ENCODE results near the gene LONP2.

- no peak for TF ChIP-seq CTCF (conservative IDR thresholded peaks at IDR 0.05; ENCODE audit: low read depth in 2 of 2)
- TF ChIP-seq, protein P1, sequence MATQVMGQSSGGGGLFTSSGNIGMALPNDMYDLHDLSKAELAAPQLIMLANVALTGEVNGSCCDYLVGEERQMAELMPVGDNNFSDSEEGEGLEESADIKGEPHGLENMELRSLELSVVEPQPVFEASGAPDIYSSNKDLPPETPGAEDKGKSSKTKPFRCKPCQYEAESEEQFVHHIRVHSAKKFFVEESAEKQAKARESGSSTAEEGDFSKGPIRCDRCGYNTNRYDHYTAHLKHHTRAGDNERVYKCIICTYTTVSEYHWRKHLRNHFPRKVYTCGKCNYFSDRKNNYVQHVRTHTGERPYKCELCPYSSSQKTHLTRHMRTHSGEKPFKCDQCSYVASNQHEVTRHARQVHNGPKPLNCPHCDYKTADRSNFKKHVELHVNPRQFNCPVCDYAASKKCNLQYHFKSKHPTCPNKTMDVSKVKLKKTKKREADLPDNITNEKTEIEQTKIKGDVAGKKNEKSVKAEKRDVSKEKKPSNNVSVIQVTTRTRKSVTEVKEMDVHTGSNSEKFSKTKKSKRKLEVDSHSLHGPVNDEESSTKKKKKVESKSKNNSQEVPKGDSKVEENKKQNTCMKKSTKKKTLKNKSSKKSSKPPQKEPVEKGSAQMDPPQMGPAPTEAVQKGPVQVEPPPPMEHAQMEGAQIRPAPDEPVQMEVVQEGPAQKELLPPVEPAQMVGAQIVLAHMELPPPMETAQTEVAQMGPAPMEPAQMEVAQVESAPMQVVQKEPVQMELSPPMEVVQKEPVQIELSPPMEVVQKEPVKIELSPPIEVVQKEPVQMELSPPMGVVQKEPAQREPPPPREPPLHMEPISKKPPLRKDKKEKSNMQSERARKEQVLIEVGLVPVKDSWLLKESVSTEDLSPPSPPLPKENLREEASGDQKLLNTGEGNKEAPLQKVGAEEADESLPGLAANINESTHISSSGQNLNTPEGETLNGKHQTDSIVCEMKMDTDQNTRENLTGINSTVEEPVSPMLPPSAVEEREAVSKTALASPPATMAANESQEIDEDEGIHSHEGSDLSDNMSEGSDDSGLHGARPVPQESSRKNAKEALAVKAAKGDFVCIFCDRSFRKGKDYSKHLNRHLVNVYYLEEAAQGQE (IDR thresholded peaks at IDR 0.05; ENCODE audit: unreplicated experiment), result no peak
- no peak for TF ChIP-seq POLR2AphosphoS5 (IDR thresholded peaks at IDR 0.05; ENCODE audit: low read depth)
- TF ChIP-seq EZH2phosphoT487 (IDR thresholded peaks at IDR 0.05; ENCODE audit: unreplicated experiment), result no peak
- TF ChIP-seq CREB1 (CRISPR knock-in tag; IDR thresholded peaks at IDR 0.05; ENCODE audit: low read depth), result no peak
- no peak for TF ChIP-seq ZNF331 (CRISPR knock-in tag; IDR thresholded peaks at IDR 0.05; ENCODE audit: low read depth)
- TF ChIP-seq EZH2 (IDR thresholded peaks at IDR 0.05; ENCODE audit: low read depth, unreplicated experiment), result no peak
- no peak for TF ChIP-seq NANOG (IDR thresholded peaks at IDR 0.05; ENCODE audit: borderline replicate concordance)
- TF ChIP-seq, protein P2, sequence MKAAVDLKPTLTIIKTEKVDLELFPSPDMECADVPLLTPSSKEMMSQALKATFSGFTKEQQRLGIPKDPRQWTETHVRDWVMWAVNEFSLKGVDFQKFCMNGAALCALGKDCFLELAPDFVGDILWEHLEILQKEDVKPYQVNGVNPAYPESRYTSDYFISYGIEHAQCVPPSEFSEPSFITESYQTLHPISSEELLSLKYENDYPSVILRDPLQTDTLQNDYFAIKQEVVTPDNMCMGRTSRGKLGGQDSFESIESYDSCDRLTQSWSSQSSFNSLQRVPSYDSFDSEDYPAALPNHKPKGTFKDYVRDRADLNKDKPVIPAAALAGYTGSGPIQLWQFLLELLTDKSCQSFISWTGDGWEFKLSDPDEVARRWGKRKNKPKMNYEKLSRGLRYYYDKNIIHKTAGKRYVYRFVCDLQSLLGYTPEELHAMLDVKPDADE (IDR thresholded peaks at IDR 0.05), result no peak
These were observed 115.9 kb downstream of the LONP2 start for GRCh38 chr16:48359983-48360382.

Data from GM23338 (cell line).